Measurements from ENCODE around the gene HOXA11.
A peak's percentile ranks its signal among the peaks of the same experiment; 100 is the strongest.

Gene HOXA11

GRCh38 chr7:27163288-27164044 is 21.6 kb downstream of the HOXA11 start:
- no peak for ATAC-seq
- Mint-ChIP-seq H3K4me3 (no peak overlapping the region), H3K27me3 (peaks cover 99% of the 10 kb centered on the region), H3K9me3 (no peaks in the 10 kb centered on the region), H3K27ac (no peak overlapping the region), H3K4me1 (peaks cover 61% of the 10 kb centered on the region)
- DNase-seq = no peak

- ATAC-seq (no peak), DNase-seq (no peak)
- peaks cover 66% of the 10 kb centered on the region for H3K4me1 Mint-ChIP-seq
- no peak overlapping the region for H3K4me3 Mint-ChIP-seq
- peaks cover 99% of the 10 kb centered on the region for H3K27me3 Mint-ChIP-seq
- no peaks in the 10 kb centered on the region for H3K9me3 Mint-ChIP-seq
- H3K27ac Mint-ChIP-seq = no peak overlapping the region
These were observed 22.3 kb downstream of the HOXA11 start for GRCh38 chr7:27162561-27163287.

GRCh38 chr7:27161721-27162560 is 23.1 kb downstream of the HOXA11 start:
- ATAC-seq = no peak
- Mint-ChIP-seq H3K4me1 (peaks cover 66% of the 10 kb centered on the region), H3K4me3 (no peak overlapping the region), H3K9me3 (no peaks in the 10 kb centered on the region), H3K27me3 (peaks cover 99% of the 10 kb centered on the region), H3K27ac (no peak overlapping the region)
- no peak for DNase-seq

GRCh38 chr7:27161214-27161720 is 23.8 kb downstream of the HOXA11 start:
- H3K4me3 Mint-ChIP-seq = peak overlapping the region; percentile 67 to 73
- H3K4me1 Mint-ChIP-seq = peaks cover 63% of the 10 kb centered on the region
- ATAC-seq (no peak), DNase-seq (no peak)
- H3K27me3 Mint-ChIP-seq = peaks cover 99% of the 10 kb centered on the region
- no peak overlapping the region for H3K27ac Mint-ChIP-seq
- H3K9me3 Mint-ChIP-seq = no peaks in the 10 kb centered on the region

GRCh38 chr7:27160546-27161213 is 24.4 kb downstream of the HOXA11 start:
- DNase-seq (peak; percentile 80 to 85), ATAC-seq (peak; percentile 61)
- H3K27ac Mint-ChIP-seq = no peak overlapping the region
- peaks cover 63% of the 10 kb centered on the region for H3K4me1 Mint-ChIP-seq
- H3K9me3 Mint-ChIP-seq = no peaks in the 10 kb centered on the region
- H3K27me3 Mint-ChIP-seq = peaks cover 99% of the 10 kb centered on the region
- peak overlapping the region; percentile 67 to 73 for H3K4me3 Mint-ChIP-seq

GRCh38 chr7:27160145-27160545 is 24.9 kb downstream of the HOXA11 start:
- Mint-ChIP-seq H3K27ac (no peak overlapping the region), H3K9me3 (no peaks in the 10 kb centered on the region), H3K27me3 (peaks cover 99% of the 10 kb centered on the region), H3K4me1 (peaks cover 65% of the 10 kb centered on the region), H3K4me3 (peak overlapping the region; percentile 58 to 73)
- ATAC-seq = peak; percentile 41
- no peak for DNase-seq

- Mint-ChIP-seq H3K27me3 (peaks cover 99% of the 10 kb centered on the region), H3K9me3 (no peaks in the 10 kb centered on the region), H3K4me1 (peaks cover 67% of the 10 kb centered on the region), H3K4me3 (peak overlapping the region; percentile 29 to 58), H3K27ac (no peak overlapping the region)
- DNase-seq = no peak
- no peak for ATAC-seq
These were observed 25.5 kb downstream of the HOXA11 start for GRCh38 chr7:27159266-27160144.

- no peak for ATAC-seq
- peaks cover 64% of the 10 kb centered on the region for H3K4me1 Mint-ChIP-seq
- peaks cover 99% of the 10 kb centered on the region for H3K27me3 Mint-ChIP-seq
- no peak for DNase-seq
- peak overlapping the region; percentile 46 for H3K4me3 Mint-ChIP-seq
- no peaks in the 10 kb centered on the region for H3K9me3 Mint-ChIP-seq
- no peak overlapping the region for H3K27ac Mint-ChIP-seq
These were observed 26.4 kb downstream of the HOXA11 start for GRCh38 chr7:27158436-27159265.

- Mint-ChIP-seq H3K9me3 (no peaks in the 10 kb centered on the region), H3K4me3 (peak overlapping the region; percentile 46), H3K4me1 (peaks cover 64% of the 10 kb centered on the region), H3K27me3 (peaks cover 99% of the 10 kb centered on the region), H3K27ac (no peak overlapping the region)
- ATAC-seq = no peak
- peak in 1 of 2 donors; percentile 16 for DNase-seq
These were observed 27.2 kb downstream of the HOXA11 start for GRCh38 chr7:27157702-27158431.

GRCh38 chr7:27156916-27157701 is 27.9 kb downstream of the HOXA11 start:
- Mint-ChIP-seq H3K27ac (no peak overlapping the region), H3K4me3 (peak overlapping the region in 1 of 2 donors; percentile 69), H3K4me1 (peaks cover 69% of the 10 kb centered on the region), H3K27me3 (peaks cover 99% of the 10 kb centered on the region), H3K9me3 (no peaks in the 10 kb centered on the region)
- peak in 1 of 2 donors; percentile 13 for DNase-seq
- no peak for ATAC-seq

GRCh38 chr7:27156508-27156898 is 28.5 kb downstream of the HOXA11 start, which contains the start of gene HOXA7:
Gene HOXA7 (minus strand): TSS chr7:27156675. CDS start chr7:27156545, 130 bp downstream.
- H3K4me3 Mint-ChIP-seq = peak within 1 kb of the TSS; percentile 79 to 80
- H3K9me3 Mint-ChIP-seq = no peaks in the 10 kb centered on the region
- H3K27me3 Mint-ChIP-seq = peaks cover 99% of the 10 kb centered on the region
- peaks cover 75% of the 10 kb centered on the region for H3K4me1 Mint-ChIP-seq
- ATAC-seq (no peak), DNase-seq (no peak)
- H3K27ac Mint-ChIP-seq = peak within 1 kb of the TSS in 1 of 2 donors; percentile 49

- H3K27ac Mint-ChIP-seq = peak overlapping the region in 1 of 2 donors; percentile 49
- peak overlapping the region; percentile 79 to 80 for H3K4me3 Mint-ChIP-seq
- H3K27me3 Mint-ChIP-seq = peaks cover 100% of the 10 kb centered on the region
- H3K9me3 Mint-ChIP-seq = no peaks in the 10 kb centered on the region
- peaks cover 76% of the 10 kb centered on the region for H3K4me1 Mint-ChIP-seq
- ATAC-seq = peak; percentile 14
- DNase-seq = peak in 1 of 2 donors; percentile 48
These were observed 29.1 kb downstream of the HOXA11 start for GRCh38 chr7:27155816-27156507.

Data from stimulated activated naive CD8-positive, alpha-beta T cell treated with anti-CD3 and anti-CD28 coated beads, Interleukin-15, amount 100 ng/mL, for 72 hours (primary cell).